KOPT-K1 (cell line): ENCODE data around the gene DBNL.
A peak's percentile ranks its signal among the peaks of the same experiment; 100 is the strongest.
"Not testable (repeated sequence)": the region's sequence is repeated elsewhere in the genome, so short reads cannot be mapped to it uniquely, and the experiment has no call there.

Source experiments
- H3K27ac ChIP-seq: fragments of 200-600 bp; sonication (generic); 2 replicates; pipeline ENCODE4 v1.5.1; 2016; ENCODE audit warnings: antibody characterized with exemption, mild to moderate bottlenecking, low read depth, low read length; ENCODE audit not compliant: poor library complexity, severe bottlenecking
- H3K36me3 ChIP-seq: fragments of 200-600 bp; sonication (generic); 2 replicates; pipeline ENCODE4 v1.5.1; 2017; ENCODE audit warnings: antibody characterized with exemption, mild to moderate bottlenecking, low read length, moderate library complexity; ENCODE audit not compliant: insufficient read depth
- H3K9me3 ChIP-seq: fragments of 200-600 bp; sonication (generic); 2 replicates; pipeline ENCODE4 v1.5.1; 2017; ENCODE audit warnings: antibody characterized with exemption, low read length, mild to moderate bottlenecking; ENCODE audit not compliant: insufficient read depth, poor library complexity, severe bottlenecking

Gene DBNL

DNA sequence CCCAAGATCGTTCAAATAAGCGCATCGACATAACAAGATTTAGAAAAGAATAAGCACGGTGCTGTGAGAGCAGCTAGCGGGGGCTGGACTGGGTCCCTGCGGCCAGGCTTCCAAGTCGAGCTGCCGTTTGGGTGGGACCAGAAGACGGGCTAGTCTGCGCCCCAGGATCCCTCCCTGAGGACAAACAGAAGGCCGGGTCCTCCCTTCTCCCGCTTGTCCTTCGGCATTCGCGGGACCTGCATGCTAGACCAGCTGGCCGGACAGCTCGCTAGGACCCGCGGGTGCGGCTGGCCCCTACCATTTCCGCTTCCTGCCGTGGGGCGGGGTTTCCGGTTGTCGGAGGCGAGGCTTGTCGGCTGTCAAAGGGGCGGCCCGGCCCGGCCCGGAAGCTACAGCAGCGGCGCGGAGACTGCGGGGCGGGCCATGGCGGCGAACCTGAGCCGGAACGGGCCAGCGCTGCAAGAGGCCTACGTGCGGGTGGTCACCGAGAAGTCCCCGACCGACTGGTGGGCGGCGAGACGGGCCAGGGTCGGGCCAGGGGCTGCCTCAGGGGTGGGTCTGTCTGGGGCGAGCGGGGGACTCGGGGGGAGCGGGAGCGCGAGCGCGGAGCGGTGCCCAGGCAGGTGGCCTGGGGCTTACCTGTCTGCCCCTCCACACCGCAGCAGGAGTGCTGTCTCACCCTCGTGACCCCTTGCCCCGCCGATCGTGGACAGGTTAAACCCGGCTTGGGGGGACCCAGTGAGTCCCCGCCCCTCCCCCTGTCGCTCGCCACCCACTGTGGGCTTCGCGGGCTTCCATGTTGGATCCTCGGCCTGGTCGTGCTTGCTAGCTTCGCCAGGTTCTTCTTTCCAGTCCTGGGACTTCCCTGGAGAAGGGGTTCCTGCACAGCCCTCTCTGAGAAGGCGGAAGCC is at the start of gene DBNL:
Gene DBNL (plus strand): TSS at position 388 of the 911 bp plus-strand sequence. CDS start 36 bp downstream, at position 424.
- Histone ChIP-seq H3K36me3 (peaks cover 35% of the 10 kb centered on the region), H3K9me3 (no peaks in the 10 kb centered on the region), H3K27ac (peak within 1 kb of the TSS; percentile 79)

DNA sequence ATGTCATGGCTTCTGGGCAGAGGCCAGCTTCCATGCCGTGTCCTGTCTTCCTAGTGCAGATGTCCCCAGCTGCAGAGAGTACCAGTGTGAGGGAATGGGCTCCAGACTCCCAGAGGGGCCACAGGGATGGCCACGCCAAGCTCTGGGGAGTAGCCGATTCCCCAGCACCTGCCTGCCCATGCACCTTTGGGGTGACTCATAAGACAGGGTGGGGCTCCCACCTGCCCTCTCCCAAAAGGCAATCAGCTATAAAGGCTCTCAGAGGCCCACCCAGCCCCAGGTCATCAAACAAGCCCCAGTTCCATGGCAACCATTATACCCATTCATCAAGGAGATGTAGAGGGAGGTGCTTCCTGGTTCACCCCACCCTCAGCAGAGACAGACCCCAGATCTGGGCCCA is 47.0 kb upstream of the DBNL start, which contains the start of gene SPDYE1:
Gene SPDYE1 (plus strand): TSS at position 366 of the 400 bp plus-strand sequence. CDS start 2,053 bp downstream, outside the sequence.
- H3K9me3 ChIP-seq, H3K36me3 ChIP-seq, H3K27ac ChIP-seq: not testable (repeated sequence)

DNA sequence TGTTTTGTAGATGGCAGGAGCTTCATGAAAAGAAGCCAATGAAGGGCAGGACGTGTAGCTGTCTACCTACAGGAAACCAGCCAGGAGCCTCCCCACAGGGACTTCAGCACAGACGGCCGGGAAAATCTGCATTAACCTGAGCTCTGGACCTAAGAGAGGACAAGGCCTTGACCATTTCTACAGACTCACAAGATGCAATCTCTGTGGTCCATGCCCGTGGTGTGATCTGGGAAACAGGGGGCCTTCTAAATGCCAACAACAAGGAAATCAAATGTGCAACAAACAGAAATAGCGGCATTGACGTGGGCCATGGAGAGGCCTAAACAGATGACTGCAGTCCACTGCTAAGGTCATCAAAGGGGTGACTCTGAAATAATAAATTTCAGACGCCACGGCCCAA is 32.4 kb upstream of the DBNL start:
- not testable (repeated sequence) for H3K27ac ChIP-seq, H3K9me3 ChIP-seq
- peaks cover 17% of the 10 kb centered on the region; the same call in 1 of the 2 replicates for H3K36me3 ChIP-seq

- H3K9me3 ChIP-seq, H3K27ac ChIP-seq: not testable (repeated sequence)
- peaks cover 17% of the 10 kb centered on the region; the same call in 1 of the 2 replicates for H3K36me3 ChIP-seq
Observed at GRCh38 chr7:44015090-44015489, 29.4 kb upstream of the DBNL start.

DNA sequence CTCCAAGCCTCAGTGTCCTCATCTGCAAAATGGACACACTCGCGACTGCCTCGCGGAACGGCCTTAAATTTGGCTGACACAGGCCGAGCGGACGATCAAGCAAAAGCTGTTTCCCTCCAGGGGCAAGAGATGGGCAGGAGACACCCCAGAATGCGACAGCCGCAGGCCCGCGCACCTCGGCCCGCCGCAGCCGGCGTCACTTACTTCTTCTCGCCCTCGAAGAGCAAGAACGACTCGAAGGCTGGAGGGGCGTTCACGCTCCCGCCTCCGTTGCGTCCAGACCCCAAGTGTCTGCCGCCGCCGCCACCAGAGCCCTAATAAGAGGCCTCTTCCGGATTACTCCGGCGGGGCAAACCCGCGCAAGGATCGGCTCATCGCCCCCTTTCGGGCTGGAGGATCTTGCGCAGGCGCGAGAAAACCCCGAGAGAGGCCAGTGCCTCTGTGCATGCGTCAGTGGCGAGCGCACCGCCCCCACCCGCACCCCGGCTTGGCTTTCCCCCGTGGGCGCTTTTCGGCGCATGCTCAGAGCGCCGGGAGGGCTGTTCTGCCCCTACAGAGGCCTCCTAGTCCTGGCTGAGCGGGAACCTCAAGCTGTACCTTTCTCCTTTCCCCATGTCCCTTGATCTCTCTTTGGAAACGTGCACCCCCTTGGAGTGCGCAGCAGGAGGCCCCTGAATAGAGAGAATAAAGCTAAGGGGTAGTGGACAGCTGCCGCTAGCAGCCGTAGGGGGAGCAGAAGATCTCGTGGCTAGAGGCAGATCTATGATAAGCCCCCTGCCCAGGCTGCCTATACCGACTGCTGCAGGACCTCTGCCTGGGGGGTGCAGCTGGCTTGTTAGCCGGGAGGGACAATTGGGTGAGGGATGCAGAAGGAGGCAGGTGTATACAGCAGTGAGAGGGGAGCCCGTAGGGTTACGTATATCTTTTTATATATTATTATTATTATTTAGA is 25.4 kb upstream of the DBNL start:
- not testable (repeated sequence) for H3K36me3 ChIP-seq, H3K9me3 ChIP-seq
- peak overlapping the region; percentile 74 for H3K27ac ChIP-seq

GRCh38 chr7:44019825-44020224 is 24.7 kb upstream of the DBNL start:
- H3K27ac ChIP-seq, H3K9me3 ChIP-seq, H3K36me3 ChIP-seq: not testable (repeated sequence)

- H3K9me3 ChIP-seq, H3K36me3 ChIP-seq, H3K27ac ChIP-seq: not testable (repeated sequence)
Observed at GRCh38 chr7:44022069-44022468, 22.4 kb upstream of the DBNL start.

DNA sequence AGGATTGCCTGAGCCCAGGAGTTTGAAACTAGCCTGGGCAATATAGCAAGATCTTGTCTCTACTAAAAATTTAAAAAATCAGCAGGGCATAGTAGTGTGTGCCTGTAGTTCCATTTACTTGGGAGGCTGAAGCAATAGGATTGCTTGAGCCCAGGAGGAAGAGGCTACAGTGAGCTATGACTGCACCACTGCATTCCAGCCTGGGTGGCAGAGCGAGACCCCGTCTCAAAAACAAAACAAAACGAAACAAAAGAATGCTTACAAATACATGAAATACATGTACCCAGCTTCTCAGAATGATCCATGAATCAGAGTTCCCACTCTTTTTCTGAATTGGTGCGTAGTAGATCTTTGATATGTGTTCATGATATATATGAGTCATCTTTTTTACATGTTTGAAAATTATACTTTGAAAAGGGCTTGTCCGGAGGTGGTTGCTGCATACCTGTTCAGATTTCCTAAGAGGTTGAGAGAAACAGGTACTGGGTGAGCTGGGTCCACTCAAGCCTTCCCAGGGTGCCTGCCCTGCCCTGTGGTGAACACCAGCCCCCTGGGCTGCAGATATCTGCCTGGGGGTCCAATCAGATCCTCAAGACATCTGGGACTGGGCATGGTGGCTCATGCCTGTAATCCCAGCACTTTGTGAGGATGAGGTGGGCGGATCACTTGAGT is 21.6 kb upstream of the DBNL start:
- H3K27ac ChIP-seq, H3K36me3 ChIP-seq, H3K9me3 ChIP-seq: not testable (repeated sequence)

DNA sequence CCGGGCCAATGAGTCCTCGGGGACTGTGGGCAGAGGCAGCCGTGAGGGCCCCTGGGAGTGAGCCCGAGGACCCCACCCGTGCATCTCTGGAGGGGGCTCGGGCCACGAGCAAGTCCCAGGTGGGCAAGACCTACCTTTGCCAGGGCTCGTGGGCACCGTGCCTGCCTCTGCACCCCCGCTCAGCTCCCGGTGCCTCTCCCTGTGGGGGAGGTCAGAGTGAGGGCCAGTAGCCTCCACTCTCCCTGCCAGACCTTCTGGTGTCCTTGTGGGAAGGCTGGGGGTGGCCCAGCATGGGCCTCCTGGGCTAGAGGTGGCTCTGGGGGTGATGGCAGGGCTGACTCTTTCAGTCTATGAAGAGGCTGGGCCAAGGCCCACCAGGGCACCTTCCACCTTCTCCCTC is 15.1 kb upstream of the DBNL start:
- H3K36me3 ChIP-seq, H3K27ac ChIP-seq, H3K9me3 ChIP-seq: not testable (repeated sequence)

GRCh38 chr7:44030029-44030428 is 14.5 kb upstream of the DBNL start:
- not testable (repeated sequence) for H3K27ac ChIP-seq, H3K36me3 ChIP-seq, H3K9me3 ChIP-seq

- not testable (repeated sequence) for H3K36me3 ChIP-seq, H3K9me3 ChIP-seq, H3K27ac ChIP-seq
Observed at GRCh38 chr7:44031319-44031718, 13.2 kb upstream of the DBNL start.

- not testable (repeated sequence) for H3K36me3 ChIP-seq, H3K27ac ChIP-seq, H3K9me3 ChIP-seq
Observed at GRCh38 chr7:44032031-44032430, 12.5 kb upstream of the DBNL start.

DNA sequence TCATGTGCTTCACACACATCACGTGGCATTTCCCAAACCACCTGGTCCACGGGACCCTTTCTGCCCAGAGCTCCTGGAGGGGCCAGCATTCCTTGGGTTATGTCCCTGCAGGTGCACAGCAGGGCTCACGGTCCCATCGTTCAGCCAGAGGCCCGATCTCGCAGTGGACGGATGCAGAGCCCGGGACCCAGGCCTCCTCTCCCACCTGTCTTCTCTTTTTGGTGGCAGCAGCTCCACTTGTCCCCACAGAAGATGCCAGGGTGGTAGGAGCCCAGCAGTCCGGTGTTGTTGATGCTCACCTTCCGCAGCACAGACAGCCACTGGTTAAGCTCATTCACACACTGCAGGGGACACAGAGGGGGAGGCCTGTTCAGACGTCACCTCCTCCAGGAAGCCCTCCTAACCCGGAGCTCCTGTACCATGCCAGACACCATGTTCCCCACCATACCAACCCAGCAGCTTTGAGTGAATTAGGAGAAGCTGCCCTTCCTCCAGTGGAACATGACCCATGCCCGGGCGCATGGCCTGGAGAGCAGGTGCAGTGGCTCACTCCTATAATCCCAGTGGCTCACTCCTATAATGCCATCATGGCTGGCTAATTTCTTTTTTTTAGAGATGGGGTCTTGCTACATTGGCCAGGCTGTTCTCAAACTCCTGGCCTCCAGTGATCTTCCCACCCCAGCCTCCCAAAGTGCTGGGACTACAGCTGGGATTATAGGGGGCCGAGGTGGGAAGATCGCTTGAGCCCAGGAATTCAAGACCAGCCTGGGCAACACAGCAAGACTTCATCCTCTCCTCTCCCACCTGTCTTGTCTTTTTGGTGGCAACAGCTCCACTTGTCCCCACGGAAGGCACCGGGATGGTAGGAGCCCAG is 10.3 kb upstream of the DBNL start:
- not testable (repeated sequence) for H3K9me3 ChIP-seq, H3K27ac ChIP-seq, H3K36me3 ChIP-seq

DNA sequence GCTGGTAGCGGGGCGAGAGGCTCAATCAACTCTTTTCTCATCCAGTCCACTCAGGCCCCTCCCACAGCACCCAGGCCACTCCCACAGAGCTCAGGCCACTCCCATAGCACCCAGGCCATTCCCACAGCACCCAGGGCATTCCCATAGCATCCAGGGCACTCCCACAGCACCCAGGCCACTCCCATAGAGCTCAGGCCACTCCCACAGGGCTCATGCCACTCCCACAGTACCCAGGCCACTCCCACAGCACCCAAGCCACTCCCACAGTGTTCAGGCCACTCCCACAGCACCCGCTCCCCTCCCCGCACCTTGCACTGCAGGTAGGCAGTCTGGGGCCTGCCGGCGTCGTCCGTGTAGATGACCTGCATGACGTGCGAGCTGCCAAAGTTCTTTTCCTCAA is 8.1 kb upstream of the DBNL start:
- H3K9me3 ChIP-seq, H3K36me3 ChIP-seq, H3K27ac ChIP-seq: not testable (repeated sequence)
